Activated naive CD8-positive, alpha-beta T cell treated with anti-CD3 and anti-CD28 coated beads, Interleukin-2, amount 10 ng/mL, durations not matched to agents 7 days and 5 days (primary cell): ENCODE data around the gene SHISA8. TPM values are rescaled to one million over a fixed set of nuclear protein-coding genes. Genes with fewer than 3 reads are reported as not detected.

Experiments used
- ATAC-seq: fragments of 150-1000 bp; cut with Tn5 transposase; one replicate; pipeline ENCODE4 v1.10.0; 2021; ENCODE audit warnings: low read depth, moderate library complexity
- POLR2A ChIA-PET: fragments of 350-600 bp; sonication (Branson Sonifier 250); formaldehyde crosslinking; loops from one replicate; lab custom pipeline; 2021; ENCODE audit warnings: antibody characterized with exemption; lab: Charles Lee
- DNase-seq: peaks from one replicate; pipeline ENCODE4 v3.0.0; 2021
- H3K27ac Mint-ChIP-seq: one replicate; pipeline ENCODE4 v1.8.0; 2022; ENCODE audit warnings: mild to moderate bottlenecking, mixed read lengths
- H3K27me3 Mint-ChIP-seq: one replicate; pipeline ENCODE4 v1.8.0; 2022; ENCODE audit warnings: mild to moderate bottlenecking, moderate library complexity, mixed read lengths
- H3K36me3 Mint-ChIP-seq: one replicate; pipeline ENCODE4 v1.8.0; 2021; ENCODE audit warnings: mild to moderate bottlenecking, mixed read lengths
- H3K4me1 Mint-ChIP-seq: one replicate; pipeline ENCODE4 v1.8.0; 2021; ENCODE audit warnings: mixed read lengths
- H3K4me3 Mint-ChIP-seq: one replicate; pipeline ENCODE4 v1.8.0; 2022; ENCODE audit warnings: mild to moderate bottlenecking, moderate library complexity, mixed read lengths
- H3K9me3 Mint-ChIP-seq: one replicate; pipeline ENCODE4 v1.8.0; 2021; ENCODE audit warnings: mixed read lengths
- total RNA-seq, 2 experiments: library from RNA; stranded (reverse); gene quantifications; one replicate each; pipeline ENCODE4 v1.2.3, GENCODE V29; 2021

Gene SHISA8
- total RNA-seq, 2 experiments from 2014 or later = not detected

GRCh38 chr22:41928593-41929417 is 13.9 kb upstream of the SHISA8 start:
- H3K27ac Mint-ChIP-seq = no peak overlapping the region
- H3K4me3 Mint-ChIP-seq = no peak overlapping the region
- POLR2A ChIA-PET = interaction anchor here (0.8 kb wide), 1 partner anchor 9 kb away, joined by 3 read pairs; no protein-coding TSS in a partner anchor
- peaks cover 5% of the 10 kb centered on the region for H3K4me1 Mint-ChIP-seq
- H3K36me3 Mint-ChIP-seq = no peaks in the 10 kb centered on the region
- ATAC-seq (no peak), DNase-seq (no peak)
- H3K27me3 Mint-ChIP-seq = peaks cover 20% of the 10 kb centered on the region
- no peaks in the 10 kb centered on the region for H3K9me3 Mint-ChIP-seq

DNA sequence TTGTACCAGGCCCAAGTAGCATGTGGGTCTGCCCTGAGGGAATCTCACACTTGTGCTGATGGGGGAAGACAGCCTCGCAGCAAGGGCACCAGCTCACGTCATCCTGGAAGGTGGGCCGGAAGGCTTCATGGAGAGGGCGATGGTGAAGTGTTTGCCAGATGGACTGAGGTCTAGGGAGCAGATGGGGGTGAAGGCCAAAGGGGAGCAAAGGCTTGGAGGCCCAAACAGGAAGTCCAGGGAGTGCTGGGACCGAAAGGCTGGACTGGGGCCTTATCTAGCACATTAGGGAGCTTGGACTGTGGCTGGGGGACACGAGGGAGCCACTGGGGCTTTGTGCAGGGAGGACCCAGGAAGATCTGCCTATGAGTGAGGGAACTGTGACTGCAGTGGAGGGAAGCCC is 12.9 kb upstream of the SHISA8 start:
- POLR2A ChIA-PET = no interaction called here
- Mint-ChIP-seq H3K27me3 (peaks cover 20% of the 10 kb centered on the region), H3K9me3 (no peaks in the 10 kb centered on the region), H3K4me1 (peaks cover 2% of the 10 kb centered on the region), H3K4me3 (no peak overlapping the region), H3K27ac (no peak overlapping the region), H3K36me3 (no peaks in the 10 kb centered on the region)
- no peak for DNase-seq
- ATAC-seq = no peak

- Mint-ChIP-seq H3K4me1 (peaks cover 2% of the 10 kb centered on the region), H3K9me3 (no peaks in the 10 kb centered on the region), H3K27ac (no peak overlapping the region), H3K4me3 (peak overlapping the region; percentile 63), H3K27me3 (peaks cover 25% of the 10 kb centered on the region), H3K36me3 (no peaks in the 10 kb centered on the region)
- POLR2A ChIA-PET = interaction anchor here (1.2 to 2.8 kb wide), 5 partner anchors 10 to 145 kb away, joined by 3 to 15 read pairs (median 5); partner anchors contain the start of gene CENPM
- DNase-seq (peak; percentile 87), ATAC-seq (peak; percentile 82)
These were observed 11.0 kb upstream of the SHISA8 start for GRCh38 chr22:41925783-41926460.

- Mint-ChIP-seq H3K4me3 (no peak overlapping the region), H3K4me1 (peaks cover 9% of the 10 kb centered on the region), H3K27ac (no peak overlapping the region), H3K36me3 (no peaks in the 10 kb centered on the region), H3K9me3 (no peaks in the 10 kb centered on the region), H3K27me3 (peaks cover 28% of the 10 kb centered on the region)
- ATAC-seq = no peak
- no peak for DNase-seq
- POLR2A ChIA-PET = no interaction called here
These were observed 8.9 kb upstream of the SHISA8 start for GRCh38 chr22:41923595-41924276.

- POLR2A ChIA-PET = interaction anchor here (0.6 kb wide), 1 partner anchor 12 kb away, joined by 3 read pairs; no protein-coding TSS in a partner anchor
- no peak for DNase-seq
- peaks cover 12% of the 10 kb centered on the region for H3K4me1 Mint-ChIP-seq
- no peaks in the 10 kb centered on the region for H3K9me3 Mint-ChIP-seq
- H3K4me3 Mint-ChIP-seq = no peak overlapping the region
- peaks cover 32% of the 10 kb centered on the region for H3K27me3 Mint-ChIP-seq
- H3K36me3 Mint-ChIP-seq = no peaks in the 10 kb centered on the region
- no peak for ATAC-seq
- no peak overlapping the region for H3K27ac Mint-ChIP-seq
These were observed 8.2 kb upstream of the SHISA8 start for GRCh38 chr22:41922940-41923594.

GRCh38 chr22:41922328-41922727 is 7.5 kb upstream of the SHISA8 start:
- peaks cover 13% of the 10 kb centered on the region for H3K4me1 Mint-ChIP-seq
- H3K36me3 Mint-ChIP-seq = no peaks in the 10 kb centered on the region
- no peak overlapping the region for H3K27ac Mint-ChIP-seq
- no peak overlapping the region for H3K4me3 Mint-ChIP-seq
- H3K9me3 Mint-ChIP-seq = no peaks in the 10 kb centered on the region
- POLR2A ChIA-PET = interaction anchor here (0.6 kb wide), 1 partner anchor 13 kb away, joined by 3 read pairs; no protein-coding TSS in a partner anchor
- H3K27me3 Mint-ChIP-seq = peaks cover 33% of the 10 kb centered on the region
- ATAC-seq (no peak), DNase-seq (no peak)

DNA sequence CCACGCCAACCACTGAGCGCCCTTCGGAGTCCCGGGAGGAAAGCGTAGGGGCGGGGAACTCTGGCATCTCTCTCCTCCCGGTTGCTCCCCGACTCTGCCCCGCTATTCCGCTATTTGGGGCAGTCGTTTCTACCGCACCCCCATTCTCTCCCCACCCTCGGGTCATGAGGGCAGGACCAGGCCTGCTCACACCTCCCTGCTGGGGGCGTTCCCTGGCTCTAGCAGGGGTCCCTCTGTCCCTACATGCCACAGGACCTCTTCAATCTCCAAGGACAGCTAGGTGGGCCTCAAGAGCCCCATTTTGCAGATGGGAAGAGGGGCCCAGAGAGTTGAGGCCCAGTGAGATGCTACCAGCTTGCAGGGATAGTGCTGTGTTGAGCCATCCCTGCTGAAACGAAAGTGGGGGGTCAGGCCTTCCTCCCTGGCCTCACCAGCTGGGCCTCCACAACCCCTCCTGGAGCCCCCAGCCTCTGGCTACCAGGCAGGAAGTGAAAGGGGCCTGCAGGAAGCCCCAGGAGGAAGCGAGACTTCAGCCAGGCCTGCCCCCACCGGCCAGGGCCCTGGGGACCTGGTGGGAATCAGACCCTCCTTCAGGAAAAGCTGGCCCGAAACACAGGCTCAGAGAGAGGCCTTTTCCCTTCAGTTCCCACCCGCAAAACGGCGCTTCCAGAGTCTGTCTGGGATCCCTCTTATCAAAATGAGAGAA is 5.5 kb upstream of the SHISA8 start:
- POLR2A ChIA-PET = no interaction called here
- ATAC-seq (no peak), DNase-seq (no peak)
- H3K27me3 Mint-ChIP-seq = peaks cover 42% of the 10 kb centered on the region
- no peak overlapping the region for H3K27ac Mint-ChIP-seq
- H3K4me3 Mint-ChIP-seq = peak overlapping the region; percentile 62
- peaks cover 15% of the 10 kb centered on the region for H3K4me1 Mint-ChIP-seq
- no peaks in the 10 kb centered on the region for H3K9me3 Mint-ChIP-seq
- H3K36me3 Mint-ChIP-seq = no peaks in the 10 kb centered on the region

DNA sequence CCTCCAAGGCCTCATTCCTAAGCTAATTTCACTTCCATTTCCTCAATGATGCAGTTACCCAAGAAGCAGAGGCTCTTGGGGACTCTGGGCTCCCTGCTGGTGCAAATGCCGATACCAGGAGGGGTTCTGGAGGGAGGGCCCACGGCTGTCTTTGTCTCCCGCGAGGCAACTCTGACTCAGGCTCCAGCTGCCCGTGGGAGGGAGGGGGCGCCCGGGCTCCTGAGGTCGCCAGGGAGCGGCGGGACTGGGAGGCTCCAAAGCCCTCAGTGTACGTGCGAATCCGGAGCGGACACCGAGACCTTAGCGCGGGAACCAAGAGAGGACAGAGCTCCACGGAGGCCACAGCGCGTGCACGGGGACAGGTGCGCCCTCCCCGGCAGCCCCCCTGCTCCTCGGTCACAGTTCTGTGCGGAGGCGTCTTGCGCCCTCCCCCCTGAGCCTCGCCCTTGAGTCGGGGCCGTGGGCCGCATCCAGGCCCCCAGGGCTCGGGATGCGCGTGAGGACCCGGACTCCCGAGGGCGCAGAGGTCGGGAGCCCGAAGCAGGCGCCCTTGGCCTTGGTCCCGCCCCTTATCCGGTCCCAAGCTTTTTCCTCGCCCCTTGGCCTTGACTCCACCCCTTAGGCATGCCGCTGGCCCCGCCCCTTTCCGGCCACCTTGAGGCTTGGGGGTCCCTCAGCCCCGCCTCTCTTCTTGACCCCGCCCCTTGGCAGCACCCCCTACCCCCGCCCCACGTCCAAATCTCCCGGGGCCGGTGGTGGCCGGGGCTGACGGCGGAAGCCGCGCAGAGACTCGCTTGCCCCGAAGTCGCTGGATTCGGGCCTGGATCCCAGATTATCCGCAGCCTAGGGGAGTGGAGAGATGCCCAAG is 4.7 kb upstream of the SHISA8 start:
- no peak overlapping the region for H3K27ac Mint-ChIP-seq
- peak; percentile 64 for DNase-seq
- H3K4me1 Mint-ChIP-seq = peaks cover 17% of the 10 kb centered on the region
- peak; percentile 31 for ATAC-seq
- POLR2A ChIA-PET = interaction anchor here (0.6 to 0.8 kb wide), 2 partner anchors 28 to 138 kb away, joined by 4 to 5 read pairs; no protein-coding TSS in a partner anchor
- peak overlapping the region; percentile 64 for H3K4me3 Mint-ChIP-seq
- no peaks in the 10 kb centered on the region for H3K36me3 Mint-ChIP-seq
- no peaks in the 10 kb centered on the region for H3K9me3 Mint-ChIP-seq
- peaks cover 41% of the 10 kb centered on the region for H3K27me3 Mint-ChIP-seq

DNA sequence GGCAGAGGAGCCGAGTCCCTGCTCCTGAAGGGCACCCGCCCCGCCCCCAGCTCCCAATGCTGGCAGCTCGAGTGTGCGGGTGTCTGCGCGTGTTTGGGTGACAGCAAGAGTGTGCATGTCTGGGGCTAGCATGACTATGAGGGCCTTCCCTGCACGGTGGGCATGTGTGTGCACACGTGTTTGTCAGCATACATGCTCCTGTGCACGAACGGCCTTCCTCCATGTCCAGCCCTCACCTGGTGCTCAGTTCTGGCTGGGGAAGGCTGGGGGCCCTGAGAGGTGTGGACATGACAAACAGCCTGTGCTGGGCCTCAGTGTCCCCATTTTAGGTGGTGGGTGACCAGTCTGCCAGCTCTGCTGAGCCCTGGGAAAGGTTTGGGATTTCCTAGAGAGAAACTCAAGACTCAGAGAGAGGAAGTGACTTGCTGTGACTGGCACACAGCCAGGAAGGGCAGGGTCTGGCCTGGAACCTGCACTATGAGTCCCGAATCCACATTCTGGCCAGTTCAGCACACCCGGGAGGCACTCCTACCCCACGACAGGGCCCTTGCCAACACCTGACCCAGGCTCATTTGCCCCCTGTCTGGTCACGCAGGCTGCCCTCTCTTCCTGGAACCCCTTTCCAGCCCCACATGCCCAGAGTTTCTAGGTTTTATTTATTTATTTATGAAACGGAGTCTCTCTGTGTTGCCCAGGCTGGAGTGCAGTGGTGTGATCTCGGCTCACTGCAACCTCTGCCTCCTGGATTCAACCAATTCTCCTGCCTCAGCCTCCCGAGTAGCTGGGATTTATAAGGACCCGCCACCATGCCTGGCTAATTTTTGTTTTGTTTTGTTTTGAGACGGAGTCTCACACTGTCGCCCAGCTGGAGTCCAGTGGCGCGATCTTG is 3.3 kb upstream of the SHISA8 start:
- Mint-ChIP-seq H3K4me3 (no peak overlapping the region), H3K27ac (no peak overlapping the region), H3K4me1 (peaks cover 17% of the 10 kb centered on the region), H3K36me3 (no peaks in the 10 kb centered on the region), H3K9me3 (no peaks in the 10 kb centered on the region), H3K27me3 (peaks cover 47% of the 10 kb centered on the region)
- DNase-seq (no peak), ATAC-seq (no peak)
- POLR2A ChIA-PET = no interaction called here

DNA sequence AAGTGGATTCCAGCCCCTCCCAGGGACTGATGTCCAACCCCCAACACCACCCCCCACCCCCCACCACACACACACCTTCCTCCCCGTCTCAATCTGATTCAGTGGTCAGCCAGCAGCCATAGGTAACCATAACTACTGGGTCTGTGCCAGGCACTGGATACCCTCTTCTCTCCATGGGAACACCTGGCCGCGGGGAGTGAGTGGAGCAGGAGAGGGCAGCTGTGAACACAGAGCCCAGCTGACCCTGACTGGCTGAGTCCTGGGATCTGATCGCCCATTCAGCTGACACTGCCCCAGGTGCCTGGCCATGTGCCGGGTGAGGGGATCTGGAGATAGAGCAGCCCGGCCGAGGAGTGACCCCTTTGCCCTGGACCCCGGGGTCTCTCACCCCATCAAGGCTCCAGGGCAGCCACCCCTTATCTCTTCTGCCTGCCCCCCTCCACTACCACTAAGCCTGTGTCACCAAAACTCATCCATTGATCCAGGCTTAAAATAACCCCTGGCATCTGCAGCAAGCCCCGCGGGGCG is 2.6 kb upstream of the SHISA8 start:
- H3K27ac Mint-ChIP-seq = no peak overlapping the region
- DNase-seq = no peak
- no peak overlapping the region for H3K4me3 Mint-ChIP-seq
- no peaks in the 10 kb centered on the region for H3K9me3 Mint-ChIP-seq
- peaks cover 54% of the 10 kb centered on the region for H3K27me3 Mint-ChIP-seq
- H3K36me3 Mint-ChIP-seq = no peaks in the 10 kb centered on the region
- POLR2A ChIA-PET = no interaction called here
- H3K4me1 Mint-ChIP-seq = peaks cover 17% of the 10 kb centered on the region
- no peak for ATAC-seq
